Measurements from ENCODE around the gene SMG6. TPM values are rescaled to one million over a fixed set of nuclear protein-coding genes. Genes with fewer than 3 reads are reported as not detected.

The SMG6 gene
- total and polyA plus RNA-seq, 2 of the 13 experiments (the other 11 are each of a cell fraction or from before 2014, with no cell fraction given): 4.6 to 14.6 TPM

GRCh38 chr17:2084036-2084765 is 219.4 kb downstream of the SMG6 start:
- WGBS (ENCODE audit: low lambda C conversion rate): 100% methylated on average over 5 of the region's 8 CpGs
- H3K27me3 ChIP-seq (ENCODE audit: control insufficient read depth in 1 of 2, insufficient read depth in 2 of 2, low read length in 2 of 2): no peaks in the 10 kb centered on the region
- H3K4me2 ChIP-seq (ENCODE audit: low read depth, low read length): no peak overlapping the region
- H3K4me1 ChIP-seq (ENCODE audit: insufficient read depth, low read length): peaks cover 32% of the 10 kb centered on the region
- no peak overlapping the region for H3K27ac ChIP-seq (ENCODE audit: extremely low read length, insufficient read depth, low read length)
- ChIA-PET CTCF (ENCODE audit: low intra/inter-chr PET ratio, low total read pairs) (no interaction called here), POLR2A (no interaction called here)
- H3K9me3 ChIP-seq (ENCODE audit: low read length): no peaks in the 10 kb centered on the region
- no peaks in the 10 kb centered on the region for H4K20me1 ChIP-seq (ENCODE audit: insufficient read depth, low read length)
- no TSS peak for BruUV-seq (replicated peaks)
- DNase-seq (ENCODE audit: low spot score) (no peak), FAIRE-seq (no peak), ATAC-seq (no peak; the same call in 2 of the 3 replicates)
- intact Hi-C loops (cut with micrococcal nuclease; ENCODE audit: unreplicated experiment) (no loop called here), in situ Hi-C loops (cut with HindIII; ENCODE audit: extremely low pct_ligation_motif_present, low pct_unique_long_range_greater_than_20kb) (no loop called here)
- H3K9ac ChIP-seq (ENCODE audit: insufficient read depth, low read depth, low read length): no peak overlapping the region
- no peaks in the 10 kb centered on the region for H3K79me2 ChIP-seq (ENCODE audit: insufficient read depth, low read length)
- H3K36me3 ChIP-seq (replicated peaks in 1 of 2; ENCODE audit: control insufficient read depth in 1 of 2, insufficient read depth in 2 of 2, low read length in 2 of 2): peaks cover 5 to 28% of the 10 kb centered on the region in 2 experiments; a peak in 4 of 5 replicates
- no peak for TF ChIP-seq ZNF772 (CRISPR knock-in tag; IDR thresholded peaks at IDR 0.05)
- TF ChIP-seq ZFP62 (CRISPR knock-in tag; IDR thresholded peaks at IDR 0.05): no peak
- TF ChIP-seq PITX1 (CRISPR knock-in tag; IDR thresholded peaks at IDR 0.05): no peak
- TF ChIP-seq ZMAT5 (CRISPR knock-in tag; IDR thresholded peaks at IDR 0.05; ENCODE audit: borderline replicate concordance, low read depth): no peak
- no peak overlapping the region for H2AFZ ChIP-seq (ENCODE audit: low read length)
- no peak overlapping the region for H3K4me3 ChIP-seq (replicated peaks in 1 of 3; ENCODE audit: insufficient read depth in 1 of 3, low read depth in 2 of 3, low read length in 3 of 3)

- Histone ChIP-seq H3K9me3 (ENCODE audit: low read length) (no peaks in the 10 kb centered on the region), H3K4me1 (ENCODE audit: insufficient read depth, low read length) (peaks cover 32% of the 10 kb centered on the region), H2AFZ (ENCODE audit: low read length) (no peak overlapping the region), H3K4me2 (ENCODE audit: low read depth, low read length) (no peak overlapping the region), H3K9ac (ENCODE audit: insufficient read depth, low read depth, low read length) (no peak overlapping the region), H3K36me3 (replicated peaks in 1 of 2; ENCODE audit: control insufficient read depth in 1 of 2, insufficient read depth in 2 of 2, low read length in 2 of 2) (peaks cover 6 to 28% of the 10 kb centered on the region in 2 experiments; a peak in 4 of 5 replicates), H3K4me3 (replicated peaks in 1 of 3; ENCODE audit: insufficient read depth in 1 of 3, low read depth in 2 of 3, low read length in 3 of 3) (no peak overlapping the region), H3K27ac (ENCODE audit: extremely low read length, insufficient read depth, low read length) (no peak overlapping the region), H3K27me3 (ENCODE audit: control insufficient read depth in 1 of 2, insufficient read depth in 2 of 2, low read length in 2 of 2) (no peaks in the 10 kb centered on the region), H4K20me1 (ENCODE audit: insufficient read depth, low read length) (no peaks in the 10 kb centered on the region), H3K79me2 (ENCODE audit: insufficient read depth, low read length) (no peaks in the 10 kb centered on the region)
- DNase-seq (ENCODE audit: low spot score): peak; percentile 47
- CTCF ChIA-PET (ENCODE audit: low intra/inter-chr PET ratio, low total read pairs): no interaction called here
- intact Hi-C loops (cut with micrococcal nuclease; ENCODE audit: unreplicated experiment): no loop called here
- in situ Hi-C loops (cut with HindIII; ENCODE audit: extremely low pct_ligation_motif_present, low pct_unique_long_range_greater_than_20kb): no loop called here
- no peak for FAIRE-seq
- ATAC-seq: peak; percentile 30; the same call in 1 of the 3 replicates
- POLR2A ChIA-PET: no interaction called here
- BruUV-seq (replicated peaks): no TSS peak
- WGBS (ENCODE audit: low lambda C conversion rate): 63% methylated on average over 7 of the region's 7 CpGs
- TF ChIP-seq MAZ (IDR thresholded peaks at IDR 0.05; ENCODE audit: borderline replicate concordance, low read depth, low read length) (no peak), MAZ (CRISPR knock-in tag; IDR thresholded peaks at IDR 0.05; ENCODE audit: low read depth) (no peak), ZNF777 (CRISPR knock-in tag; IDR thresholded peaks at IDR 0.05) (no peak), KDM6A (CRISPR knock-in tag; IDR thresholded peaks at IDR 0.05; ENCODE audit: low read depth) (no peak), PAX8 (CRISPR knock-in tag; IDR thresholded peaks at IDR 0.05; ENCODE audit: borderline replicate concordance) (no peak), FOXK2 (IDR thresholded peaks at IDR 0.05) (no peak)
Measured at GRCh38 chr17:2083613-2084035, 220.0 kb downstream of the SMG6 start.

Data from HepG2 (cell line).